SK-N-SH treated with all-trans-retinoic acid at 6 μM for 48 hours (cell line): ENCODE measurements around the gene CHN1.

Experiments used
- ARNTL ChIP-seq: fragments of 450-650 bp; formaldehyde crosslinking; IDR thresholded peaks from 2 replicates; pipeline ENCODE4 v1.5.0; 2020; ENCODE audit warnings: low read depth, mild to moderate bottlenecking, moderate library complexity, borderline replicate concordance
- CSRNP3 ChIP-seq: fragments of 250-450 bp; sonication (Bioruptor Pico); IDR thresholded peaks from 2 replicates; pipeline ENCODE4 v1.5.1; 2021; ENCODE audit warnings: mild to moderate bottlenecking, moderate library complexity
- ESRRG ChIP-seq: fragments of 250-450 bp; sonication (Bioruptor Pico); IDR thresholded peaks from 2 replicates; pipeline ENCODE4 v1.6.1; 2021; ENCODE audit warnings: mild to moderate bottlenecking
- OSR1 ChIP-seq: fragments of 250-450 bp; sonication (Bioruptor Pico); IDR thresholded peaks from 2 replicates; pipeline ENCODE4 v1.8.0; 2022; ENCODE audit warnings: moderate library complexity, mild to moderate bottlenecking, inconsistent platforms
- PPARA ChIP-seq: fragments of 250-450 bp; sonication (Bioruptor Pico); IDR thresholded peaks from 2 replicates; pipeline ENCODE4 v1.5.0; 2020; ENCODE audit warnings: mild to moderate bottlenecking, borderline replicate concordance
- RARB ChIP-seq: fragments of 250-450 bp; sonication (Bioruptor Pico); IDR thresholded peaks from 2 replicates; pipeline ENCODE4 v1.8.0; 2021; ENCODE audit warnings: mild to moderate bottlenecking, moderate library complexity
- ZFP30 ChIP-seq: fragments of 450-650 bp; formaldehyde crosslinking; IDR thresholded peaks from 2 replicates; pipeline ENCODE4 v1.5.0; 2022; ENCODE audit warnings: mild to moderate bottlenecking, moderate library complexity

- TF ChIP-seq ZFP30 (CRISPR knock-in tag) (no peak), RARB (no peak), OSR1 (CRISPR knock-in tag) (no peak), PPARA (no peak), ESRRG (CRISPR knock-in tag) (no peak), ARNTL (CRISPR knock-in tag) (no peak), CSRNP3 (no peak)
Measured at GRCh38 chr2:175010848-175011254, 5.7 kb upstream of the CHN1 start.
